KMS-11 (cell line): ENCODE results near the gene KCNJ16.

Experiments used
- H2AFZ ChIP-seq: fragments of 200-600 bp; sonication (generic); 2 replicates; pipeline ENCODE4 v1.6.1; 2016; ENCODE audit warnings: antibody characterized with exemption, mixed run types, low read depth
- H3K27ac ChIP-seq: fragments of 200-600 bp; sonication (generic); 2 replicates; pipeline ENCODE4 v1.6.1; 2016; ENCODE audit warnings: mild to moderate bottlenecking, mixed run types
- H3K27me3 ChIP-seq: fragments of 200-600 bp; sonication (generic); 2 replicates; pipeline ENCODE4 v1.6.1; 2017; ENCODE audit warnings: mild to moderate bottlenecking, low read depth, mixed run types, moderate library complexity; ENCODE audit not compliant: insufficient read depth
- H3K36me3 ChIP-seq: fragments of 200-600 bp; sonication (generic); 2 replicates; pipeline ENCODE4 v1.6.1; 2017; ENCODE audit warnings: mild to moderate bottlenecking, mixed run types; ENCODE audit not compliant: insufficient read depth
- H3K4me1 ChIP-seq: fragments of 200-600 bp; sonication (generic); 2 replicates; pipeline ENCODE4 v1.6.1; 2016; ENCODE audit warnings: mild to moderate bottlenecking, low read depth, mixed run types; ENCODE audit not compliant: poor library complexity, severe bottlenecking
- H3K4me2 ChIP-seq: fragments of 200-600 bp; sonication (generic); 2 replicates; pipeline ENCODE4 v1.7.0; 2016; ENCODE audit warnings: mild to moderate bottlenecking, mixed run types
- H3K4me3 ChIP-seq: fragments of 200-600 bp; sonication (generic); IDR thresholded peaks from 2 replicates; pipeline ENCODE4 v1.6.1; 2017; ENCODE audit warnings: low read depth, low read length, mixed read lengths; ENCODE audit not compliant: insufficient read depth
- H3K79me2 ChIP-seq: fragments of 200-600 bp; sonication (generic); 2 replicates; pipeline ENCODE4 v1.6.1; 2016; ENCODE audit warnings: low read depth, mixed run types; ENCODE audit not compliant: insufficient read depth
- H3K9ac ChIP-seq: fragments of 200-600 bp; sonication (generic); 2 replicates; pipeline ENCODE4 v1.6.1; 2016; ENCODE audit warnings: mild to moderate bottlenecking, mixed run types
- H4K20me1 ChIP-seq: fragments of 200-600 bp; sonication (generic); 2 replicates; pipeline ENCODE4 v1.6.1; 2016; ENCODE audit warnings: mild to moderate bottlenecking, mixed run types; ENCODE audit not compliant: insufficient read depth
- CTCF ChIP-seq: fragments of 200-600 bp; sonication (generic); conservative IDR thresholded peaks from 2 replicates; pipeline ENCODE4 v1.6.1; 2017; ENCODE audit warnings: low read depth, mild to moderate bottlenecking, antibody characterized with exemption, low read length, moderate library complexity, mixed read lengths

KCNJ16 gene

GRCh38 chr17:70183508-70183907 lies 108.5 kb downstream of the KCNJ16 start:
- H2AFZ ChIP-seq = no peak overlapping the region

GRCh38 chr17:70184207-70184606 lies 109.2 kb downstream of the KCNJ16 start:
- Histone ChIP-seq H3K36me3 (no peaks in the 10 kb centered on the region), H3K79me2 (no peaks in the 10 kb centered on the region), H3K27me3 (no peaks in the 10 kb centered on the region), H3K4me3 (no peak overlapping the region), H2AFZ (no peak overlapping the region), H3K4me2 (no peak overlapping the region), H3K4me1 (no peaks in the 10 kb centered on the region), H3K27ac (no peak overlapping the region), H4K20me1 (no peaks in the 10 kb centered on the region), H3K9ac (no peak overlapping the region)
- no peak for TF ChIP-seq CTCF

More at GRCh38 chr17:70183508-70183907, 108.5 kb downstream of the KCNJ16 start:
- TF ChIP-seq CTCF = no peak
- Histone ChIP-seq H3K4me3 (no peak overlapping the region), H3K4me2 (no peak overlapping the region), H3K9ac (no peak overlapping the region), H3K36me3 (no peaks in the 10 kb centered on the region), H3K27me3 (no peaks in the 10 kb centered on the region), H3K27ac (no peak overlapping the region), H3K79me2 (no peaks in the 10 kb centered on the region), H3K4me1 (no peaks in the 10 kb centered on the region), H4K20me1 (no peaks in the 10 kb centered on the region)

- no peak overlapping the region for H2AFZ ChIP-seq
- H3K9ac ChIP-seq = no peak overlapping the region
- TF ChIP-seq CTCF = no peak
- H3K4me2 ChIP-seq = no peak overlapping the region
- no peaks in the 10 kb centered on the region for H3K36me3 ChIP-seq
- H3K79me2 ChIP-seq = no peaks in the 10 kb centered on the region
- no peaks in the 10 kb centered on the region for H3K27me3 ChIP-seq
- no peaks in the 10 kb centered on the region for H3K4me1 ChIP-seq
- H3K27ac ChIP-seq = no peak overlapping the region
- no peak overlapping the region for H3K4me3 ChIP-seq
- H4K20me1 ChIP-seq = no peaks in the 10 kb centered on the region
Observed at GRCh38 chr17:70184770-70185169, 109.7 kb downstream of the KCNJ16 start.
